Activated T-cell treated with anti-CD3 and anti-CD28 coated beads for 1 hour (primary cell): Measurements from ENCODE around the gene GFPT2.

Experiments
- DNase-seq: peaks from one replicate; pipeline ENCODE4 v3.0.0-alpha.2; 2020; ENCODE audit warnings: low read depth

GFPT2 gene

DNA sequence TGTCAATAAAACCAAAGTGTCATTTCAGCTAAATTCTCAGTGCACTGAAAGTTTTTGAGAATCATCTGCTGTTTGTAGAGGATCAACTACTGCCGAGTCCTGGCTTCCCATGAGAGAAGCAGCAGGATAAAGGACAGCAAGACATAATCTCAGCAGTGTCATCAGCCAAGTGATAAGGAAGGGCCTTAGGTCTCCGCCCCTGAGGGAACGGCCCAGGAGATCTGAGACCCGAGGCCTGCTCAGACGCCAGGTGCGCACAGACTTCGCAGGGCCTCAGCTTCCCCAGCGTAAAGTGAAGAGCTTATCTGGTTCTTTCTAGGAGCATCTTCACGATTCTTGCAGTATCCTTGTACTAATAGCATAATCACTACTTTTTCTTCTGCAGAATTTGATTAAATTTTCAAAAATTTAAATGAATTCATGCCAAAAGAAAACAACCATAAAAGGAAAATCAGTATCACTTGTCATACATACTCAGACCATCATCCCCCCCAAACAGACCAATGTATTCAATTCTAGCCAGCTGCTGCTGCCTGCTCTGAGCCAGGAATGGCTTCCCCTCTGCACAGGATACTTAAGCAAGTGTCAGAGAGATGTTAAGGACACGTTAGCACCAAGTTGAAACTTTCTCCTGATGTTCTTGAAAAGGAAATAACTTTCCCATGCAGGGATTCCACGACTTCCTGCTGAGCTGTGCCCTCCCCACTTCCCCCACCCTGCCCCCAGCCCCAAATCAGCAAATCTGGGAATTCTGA lies 2.2 kb downstream of the GFPT2 start:
- DNase-seq = no peak

DNA sequence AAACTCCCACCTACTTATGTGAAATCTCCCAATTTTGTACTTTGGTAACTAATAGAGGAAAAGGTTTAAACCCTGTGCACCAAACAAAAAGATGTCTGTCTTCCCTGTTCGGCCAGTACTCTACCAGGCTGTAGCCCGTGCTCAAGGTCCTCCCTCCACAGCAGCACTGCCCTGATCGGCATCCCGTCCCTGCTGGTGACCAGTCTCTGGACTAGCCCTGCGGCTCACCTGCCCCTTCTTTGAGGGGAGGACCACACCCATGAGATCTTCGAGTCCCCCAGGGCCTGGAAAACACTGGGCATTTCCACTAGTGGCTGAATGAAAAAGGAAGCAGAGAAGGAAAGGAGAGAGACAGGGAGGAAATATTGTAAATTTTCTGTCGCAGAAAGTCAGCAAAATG lies 2.8 kb downstream of the GFPT2 start:
- no peak for DNase-seq

DNA sequence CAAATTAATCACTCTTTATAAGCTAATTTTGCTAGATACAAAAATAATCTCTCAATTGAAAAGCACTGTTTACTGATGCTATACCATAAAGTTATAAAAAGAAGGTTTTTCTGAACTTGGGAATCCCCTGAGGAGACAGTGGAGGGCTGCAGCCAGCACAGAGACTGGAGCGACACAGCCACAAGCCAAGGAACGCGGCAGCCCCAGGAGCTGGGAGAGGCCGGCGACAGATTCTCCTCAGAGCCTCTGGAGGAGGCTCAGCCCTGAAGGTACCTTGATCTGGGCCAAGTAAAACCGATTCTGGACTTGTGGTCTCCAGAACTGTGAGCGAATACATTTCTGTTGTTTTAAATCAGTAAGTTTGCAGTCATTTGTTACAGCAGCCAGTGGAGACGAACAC lies 3.7 kb downstream of the GFPT2 start:
- DNase-seq = no peak

DNA sequence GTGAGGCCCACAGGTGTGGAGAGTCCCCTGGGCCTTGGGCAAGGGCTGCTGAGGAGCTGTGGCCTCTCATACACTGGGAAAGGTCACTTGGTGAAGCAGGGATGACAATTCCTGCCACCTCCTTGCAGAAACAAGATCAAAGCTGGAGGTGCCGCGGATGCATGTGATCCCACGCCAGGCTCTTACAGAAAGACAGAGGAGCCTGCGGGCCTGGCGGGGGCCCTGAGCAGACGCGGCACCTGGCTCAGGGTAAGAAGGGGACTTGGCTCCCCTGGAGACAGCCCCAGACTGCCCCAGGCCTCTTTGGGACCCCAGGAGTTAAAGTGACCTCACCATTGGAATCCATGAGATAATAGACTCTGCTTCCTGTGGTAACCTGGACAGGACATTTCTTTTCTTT lies 4.8 kb downstream of the GFPT2 start:
- DNase-seq = no peak

DNA sequence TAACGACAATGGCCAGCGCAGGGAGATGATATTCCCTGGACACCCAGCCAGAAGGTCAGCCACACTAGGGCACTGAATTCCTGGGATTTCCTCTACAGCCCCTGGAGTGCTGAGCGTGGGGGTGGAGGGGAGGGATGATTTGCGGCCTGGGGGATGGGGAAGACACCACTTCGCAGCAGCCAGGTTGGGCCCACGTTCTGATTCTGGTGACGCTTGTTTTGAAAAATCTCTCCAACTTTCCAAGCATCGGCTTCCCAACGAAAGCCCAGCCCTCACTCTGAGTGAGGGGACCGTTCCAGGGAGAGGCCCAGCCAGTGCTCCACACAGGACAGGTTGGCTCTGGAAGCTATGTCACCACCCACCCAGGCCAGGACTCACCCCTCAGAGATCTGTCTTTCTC lies 5.4 kb downstream of the GFPT2 start:
- no peak for DNase-seq

DNA sequence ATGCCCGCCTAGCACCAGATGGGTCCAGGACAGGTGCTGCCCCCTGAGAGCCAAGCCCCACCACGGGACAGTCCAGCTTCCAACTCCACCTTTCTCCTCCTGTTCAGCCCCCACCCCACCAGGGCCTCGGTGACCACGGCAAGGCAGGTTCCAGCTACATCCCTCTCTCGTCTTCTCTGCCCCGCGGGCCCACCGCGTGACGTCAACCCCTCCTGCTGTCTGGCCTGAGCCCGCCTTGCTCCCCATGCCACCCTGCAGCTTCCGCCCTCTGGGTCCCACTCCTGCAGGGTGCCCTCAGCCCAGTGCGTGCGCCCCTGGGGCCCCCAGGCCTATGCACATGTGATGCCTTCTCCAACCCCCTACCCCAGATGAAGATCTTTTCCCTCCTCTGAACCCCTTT lies 6.8 kb downstream of the GFPT2 start:
- DNase-seq = no peak

DNA sequence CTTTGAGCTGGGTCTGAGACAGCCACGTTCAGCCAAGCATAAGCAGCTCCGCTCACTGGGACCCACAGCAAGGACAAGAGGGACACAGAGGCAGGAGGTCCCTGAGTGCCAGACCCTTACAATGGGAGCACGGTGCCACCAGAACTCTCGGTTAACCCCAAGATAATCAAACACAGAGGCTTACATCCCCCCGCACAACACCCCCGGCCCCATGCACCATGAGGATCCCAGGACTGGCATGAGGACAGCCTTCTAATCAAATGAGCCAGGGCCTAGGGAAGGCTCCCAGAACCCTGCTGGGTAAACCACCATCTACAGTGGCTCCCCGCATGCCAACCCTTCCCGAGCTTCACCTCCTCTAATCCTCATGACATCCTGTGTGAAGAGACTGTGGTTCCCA lies 7.4 kb downstream of the GFPT2 start:
- DNase-seq = no peak

DNA sequence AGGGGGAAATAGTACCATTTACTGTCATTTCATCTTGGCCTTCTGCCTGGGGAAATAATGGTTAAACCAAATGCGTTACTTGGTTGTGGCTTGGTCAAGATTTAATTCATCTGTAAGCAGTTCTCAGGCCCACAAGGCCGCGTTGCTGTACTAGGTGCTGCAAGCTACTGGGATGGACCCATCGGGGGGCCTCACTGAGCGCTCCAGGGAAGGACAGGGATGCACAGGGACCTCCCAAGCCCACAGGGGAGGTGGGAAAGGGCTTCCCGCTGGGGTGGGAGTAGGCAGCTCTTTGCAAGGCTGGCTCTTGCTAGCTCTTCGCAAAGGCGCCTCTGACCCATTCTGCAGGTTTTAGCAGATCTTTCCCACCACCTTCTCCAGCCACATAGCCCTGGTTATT lies 8.0 kb downstream of the GFPT2 start:
- DNase-seq = no peak

DNA sequence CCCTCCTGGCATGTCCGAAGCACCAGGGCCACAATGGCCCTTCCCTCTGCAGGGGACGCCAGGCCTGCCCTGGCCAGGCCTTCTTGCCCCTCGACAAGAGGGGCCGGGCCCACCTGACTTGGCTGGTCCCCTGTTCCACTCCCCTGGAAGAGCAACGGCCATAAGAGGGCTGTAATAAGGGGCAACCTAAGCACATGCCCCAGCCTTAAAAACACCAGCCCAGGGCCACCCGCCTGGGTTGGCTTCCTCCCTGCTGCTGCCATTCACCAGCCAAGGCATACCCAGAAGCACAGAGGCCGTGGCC lies 8.5 kb downstream of the GFPT2 start:
- no peak for DNase-seq

DNA sequence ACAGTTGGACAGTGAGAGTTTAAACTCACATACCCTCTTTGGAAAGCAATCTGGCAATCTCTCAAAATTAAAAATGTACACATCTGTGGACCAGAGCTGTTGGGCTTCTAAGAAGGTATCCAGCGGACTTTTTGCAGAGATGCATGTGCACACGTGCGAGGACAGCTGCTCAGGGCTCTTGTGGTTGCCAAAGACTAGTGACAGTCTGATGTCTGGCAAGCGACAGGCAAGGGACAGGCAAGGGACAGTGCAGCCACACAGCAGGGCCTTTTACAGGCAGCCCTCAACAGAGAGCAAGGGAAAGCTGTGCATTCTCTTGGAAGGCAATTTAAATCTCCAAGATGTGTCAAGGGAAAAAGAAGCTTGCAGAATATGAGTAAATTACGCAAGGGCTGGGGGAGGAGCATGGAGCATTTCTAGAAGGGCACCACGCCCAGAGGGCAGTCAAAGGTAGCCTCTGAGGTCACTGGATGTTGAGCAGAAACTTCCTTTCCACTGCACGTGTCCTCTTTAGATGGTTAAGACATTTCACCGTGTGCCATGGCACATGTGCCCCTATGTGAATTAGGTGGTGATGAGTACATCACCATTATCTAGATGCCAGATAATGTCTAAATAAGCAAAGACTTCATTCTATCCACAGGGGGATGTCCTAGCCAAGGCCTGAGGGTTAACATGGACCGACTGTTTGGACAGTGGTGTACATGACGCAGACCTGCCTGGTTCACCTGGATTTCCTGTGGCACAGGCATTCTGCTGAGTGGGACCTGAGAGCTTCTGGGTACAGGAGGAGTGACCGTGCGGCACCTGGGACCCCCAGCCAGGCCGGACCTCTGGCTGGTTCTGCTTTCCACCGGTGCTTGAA lies 9.1 kb downstream of the GFPT2 start:
- DNase-seq = no peak

DNA sequence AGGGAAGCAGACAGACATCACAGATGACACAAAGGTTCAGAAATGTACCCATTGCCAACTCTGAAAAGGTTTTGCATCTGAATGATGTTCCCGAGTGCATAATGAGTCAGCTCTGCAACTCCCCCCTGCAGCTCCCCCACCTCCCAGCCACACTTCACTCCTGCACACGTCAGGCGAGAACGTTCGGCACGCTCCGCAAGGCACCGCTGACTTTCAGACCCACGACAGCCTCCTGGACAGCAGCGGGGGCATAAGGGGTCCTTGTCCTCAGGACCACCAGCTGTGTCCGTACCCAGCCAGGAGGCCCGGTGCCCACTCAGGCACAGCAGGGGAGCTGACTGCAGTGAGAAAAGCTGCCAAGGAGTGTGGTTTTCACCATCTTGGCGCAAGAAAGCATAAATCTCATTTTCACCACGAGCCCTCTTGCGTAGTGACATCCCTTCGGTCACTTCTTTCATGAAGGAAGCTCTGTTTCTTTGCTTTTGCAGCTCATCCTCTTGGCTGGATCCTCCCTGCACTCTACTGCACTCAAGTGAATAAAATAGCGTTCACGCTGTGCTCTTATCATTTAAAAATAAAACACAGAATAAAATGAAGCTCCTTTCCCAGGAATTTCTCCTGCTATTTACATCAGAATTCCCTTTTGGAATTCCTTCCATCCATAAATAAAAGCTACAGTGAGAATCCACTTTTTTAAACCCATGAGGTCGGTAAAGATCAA lies 9.9 kb downstream of the GFPT2 start:
- DNase-seq = no peak

DNA sequence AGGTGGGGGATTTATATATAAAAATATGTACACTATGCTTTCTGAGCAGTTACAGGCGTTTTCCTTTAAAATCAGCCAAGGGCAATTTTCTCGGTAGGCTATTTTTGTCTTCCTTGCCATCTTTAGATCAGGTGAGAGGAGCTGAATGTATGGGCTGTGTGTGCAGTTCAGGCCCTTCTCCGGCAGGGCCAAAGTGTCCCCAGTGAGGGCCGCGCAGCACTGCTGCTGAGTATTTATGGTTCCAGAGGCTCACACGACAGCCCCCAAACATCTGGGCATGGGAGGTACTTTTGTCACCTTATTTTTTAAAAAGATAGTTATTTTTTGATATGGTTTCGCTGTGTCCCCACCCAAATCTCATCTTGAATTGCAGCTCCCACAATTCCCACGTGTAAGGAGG lies 11.5 kb downstream of the GFPT2 start:
- no peak for DNase-seq

DNA sequence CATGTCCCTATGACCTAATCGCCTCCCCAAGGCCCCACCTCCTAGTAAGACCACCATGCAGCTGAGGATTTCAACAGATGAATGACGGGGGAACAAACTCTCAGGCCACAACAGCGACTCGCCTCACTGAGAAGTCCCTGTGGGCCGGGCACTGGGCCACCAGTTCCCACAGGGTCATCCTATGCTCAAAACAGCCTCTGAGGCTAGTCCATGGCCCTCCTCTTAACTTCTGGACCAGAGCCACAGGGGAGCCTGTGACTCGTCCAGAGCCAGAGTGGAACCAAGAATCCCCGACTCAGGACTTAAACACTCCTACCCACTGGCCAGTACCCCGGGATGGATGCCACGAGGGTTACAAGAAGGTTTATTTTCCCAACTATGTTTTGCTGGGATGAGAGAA lies 12.3 kb downstream of the GFPT2 start:
- no peak for DNase-seq

DNA sequence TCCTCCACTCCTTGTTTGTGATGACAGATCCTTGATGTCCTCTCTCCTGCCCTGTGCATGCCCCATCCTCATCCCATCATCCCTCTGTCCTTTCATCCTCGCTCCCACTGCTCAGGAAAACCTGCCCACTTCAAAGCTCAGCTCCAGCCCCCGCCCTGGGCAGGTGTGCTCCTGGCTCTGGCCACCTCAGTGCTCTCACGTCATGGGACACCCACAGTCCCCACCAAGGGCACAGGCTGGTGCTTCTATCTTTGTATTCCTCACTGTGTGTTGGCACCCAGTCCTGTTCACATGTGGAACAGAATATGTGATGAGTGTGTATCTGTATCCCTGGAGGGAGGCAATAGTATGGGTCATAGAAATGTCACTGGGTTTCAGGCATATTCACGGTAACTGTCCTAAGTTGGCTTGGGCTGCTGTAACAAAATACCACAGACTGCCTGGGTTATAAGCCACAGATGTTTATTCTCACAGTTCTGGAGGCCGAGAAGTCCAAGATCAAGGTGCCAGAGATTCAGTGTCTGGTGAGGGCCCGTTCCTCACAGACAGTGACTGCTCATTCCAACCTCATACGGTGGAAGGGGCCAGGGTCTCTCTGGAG lies 13.5 kb downstream of the GFPT2 start:
- DNase-seq = no peak

DNA sequence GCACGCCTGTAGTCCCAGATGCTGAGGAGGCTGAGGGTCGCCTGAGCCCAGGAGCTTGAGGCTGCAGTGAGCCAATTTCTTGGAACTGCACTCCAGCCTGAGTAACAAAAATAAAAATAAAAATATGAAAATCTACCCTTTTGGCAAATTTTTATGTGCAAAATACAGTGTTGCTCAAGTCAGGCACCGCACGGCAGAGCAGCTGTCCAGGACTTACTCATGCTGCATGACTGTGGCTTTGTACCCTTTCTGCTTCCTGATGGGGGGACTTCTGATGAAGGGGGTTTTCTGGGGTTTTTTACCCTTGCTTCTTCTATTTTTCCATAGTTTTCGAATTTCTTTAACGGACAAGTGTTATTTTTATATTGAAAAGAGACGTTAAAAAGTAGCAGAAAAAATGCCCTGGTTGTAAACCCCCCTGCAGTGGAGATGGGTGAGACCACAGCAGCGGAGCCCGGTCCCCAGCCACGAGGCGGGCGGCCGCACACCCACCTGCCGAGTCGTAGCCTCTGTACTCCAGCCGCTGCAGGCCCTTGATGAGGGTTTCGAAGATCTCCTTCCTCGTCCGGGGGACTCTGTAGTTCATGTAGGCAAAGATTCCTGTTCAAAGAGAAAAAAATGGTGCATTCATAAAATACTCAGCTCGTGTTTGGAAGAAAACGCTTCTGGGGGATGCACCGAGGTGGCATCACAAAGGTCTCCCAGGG lies 15.0 kb downstream of the GFPT2 start:
- no peak for DNase-seq

DNA sequence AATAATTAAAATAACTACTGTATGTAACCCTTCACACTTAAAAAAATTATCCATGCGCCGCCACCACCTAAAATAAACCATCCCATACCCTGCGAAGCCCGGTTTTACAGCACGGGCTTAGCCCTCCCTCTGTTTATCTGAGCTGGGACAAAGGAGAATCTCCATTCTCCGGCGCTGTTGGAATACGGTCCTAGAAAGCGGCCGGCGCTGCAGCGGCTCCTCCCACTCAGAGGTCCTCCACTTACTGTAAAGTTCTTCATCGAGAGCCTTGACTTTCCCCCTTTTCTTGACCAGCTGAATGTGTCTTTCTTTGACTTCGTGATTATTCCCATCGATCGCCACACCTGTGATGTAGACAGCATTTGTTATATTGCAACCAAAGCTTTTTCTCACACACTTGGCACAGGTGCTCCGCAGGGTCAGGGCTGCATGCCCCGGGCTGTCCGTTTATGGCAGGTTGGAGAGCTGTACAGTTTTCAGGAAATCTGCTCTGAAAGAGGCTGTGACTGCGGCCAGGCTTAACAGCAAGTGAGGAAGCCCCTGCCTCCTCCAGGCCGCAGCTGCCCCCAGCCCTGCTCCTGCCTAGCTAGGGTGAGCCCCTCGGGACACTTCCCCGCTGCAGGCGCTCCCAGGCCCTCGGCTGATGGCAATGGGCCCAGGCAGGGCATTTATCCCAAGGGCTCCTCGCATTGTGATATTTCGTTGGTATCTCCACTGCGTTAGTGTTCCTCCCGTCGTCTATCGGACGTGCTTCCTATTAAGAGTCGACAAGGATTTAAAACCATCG lies 16.7 kb downstream of the GFPT2 start:
- DNase-seq = no peak

DNA sequence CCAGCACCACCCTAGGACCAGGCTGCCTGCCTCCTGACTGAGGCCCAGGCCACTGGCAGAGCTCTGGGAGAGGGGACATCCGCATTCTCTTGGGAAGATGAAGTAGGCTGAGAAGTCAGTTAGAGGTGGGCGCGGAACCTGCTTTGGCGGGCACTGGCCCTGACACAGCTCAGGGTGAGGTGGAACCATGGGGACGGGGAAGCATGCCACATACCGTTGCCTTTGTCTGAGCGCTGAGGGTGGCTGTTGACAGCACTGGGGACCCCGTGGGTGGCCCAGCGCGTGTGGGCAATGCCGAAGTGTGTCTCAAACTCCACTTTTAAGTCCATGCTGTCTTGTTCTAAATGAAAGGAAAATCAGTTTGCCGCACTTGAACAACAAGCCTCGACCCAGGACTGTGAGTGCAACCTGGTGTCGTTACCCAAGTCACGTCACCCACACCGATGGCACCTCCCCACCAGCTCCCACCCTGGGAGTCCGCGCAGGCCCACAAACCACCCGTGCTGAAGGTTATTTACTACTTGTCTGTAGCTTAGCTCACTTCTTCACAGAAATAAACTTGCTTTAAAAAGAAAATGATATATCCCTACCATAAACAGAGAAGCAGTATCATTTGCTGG lies 17.4 kb downstream of the GFPT2 start:
- DNase-seq = no peak

DNA sequence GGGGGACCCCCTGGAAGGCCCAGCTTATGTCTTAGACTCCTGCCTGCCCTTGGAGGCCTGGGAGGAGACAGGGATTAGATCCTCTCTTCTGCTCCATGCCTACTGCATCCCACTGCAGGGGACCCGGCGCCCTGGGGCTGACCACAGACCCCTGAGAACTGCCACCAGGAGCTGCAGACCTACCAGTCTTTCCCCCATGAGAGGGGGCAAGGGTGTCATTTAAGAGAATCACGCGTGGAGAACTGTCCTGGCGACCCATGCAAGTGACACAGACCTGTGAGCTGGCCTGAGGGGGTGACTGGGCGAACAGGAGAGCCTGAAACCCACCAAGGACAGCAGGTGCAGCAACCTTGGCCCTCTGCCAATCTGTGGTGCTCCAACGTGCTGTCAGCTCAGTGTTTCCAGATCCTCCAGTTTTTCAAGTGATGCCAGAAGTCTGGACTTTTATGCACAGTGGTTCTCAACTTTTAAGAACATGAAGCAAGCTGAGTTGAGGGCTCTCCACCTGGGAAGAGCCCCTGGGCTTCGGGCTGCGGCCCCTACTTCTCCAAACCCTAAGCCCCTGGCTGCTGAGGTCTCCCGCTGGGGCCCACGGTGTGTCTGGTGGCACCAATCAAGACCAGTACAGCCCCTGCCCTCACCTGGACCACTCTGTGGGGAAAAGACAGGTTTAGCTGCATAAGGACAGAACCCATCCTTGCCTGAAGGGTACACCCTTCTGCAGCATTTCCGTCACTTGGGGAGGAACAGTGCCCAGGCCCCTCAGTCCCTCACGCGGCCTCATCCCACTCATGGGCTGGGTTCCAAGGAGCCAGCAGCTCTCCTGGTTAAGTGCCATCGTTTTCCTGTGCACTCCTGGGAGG lies 18.2 kb downstream of the GFPT2 start:
- DNase-seq = no peak

DNA sequence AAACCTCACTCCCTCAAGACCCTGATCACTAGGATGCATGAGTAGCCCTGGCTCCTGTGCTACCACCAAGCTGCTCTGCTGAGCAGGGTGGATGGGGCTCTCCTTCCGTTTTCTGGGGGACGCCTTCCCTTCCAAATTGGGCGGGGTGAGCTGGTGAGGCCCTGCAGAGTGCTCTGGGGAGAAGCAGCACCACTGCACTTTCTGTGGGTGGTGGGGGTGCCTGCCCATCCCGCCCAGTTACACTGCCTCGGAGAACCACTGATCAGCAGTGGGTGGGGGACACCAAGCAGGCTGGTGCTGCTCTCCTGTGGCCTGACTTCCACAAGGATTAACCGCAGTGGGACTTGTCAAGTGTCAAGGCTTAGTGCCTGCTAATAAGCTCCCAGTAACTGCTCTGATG lies 19.0 kb downstream of the GFPT2 start:
- no peak for DNase-seq

DNA sequence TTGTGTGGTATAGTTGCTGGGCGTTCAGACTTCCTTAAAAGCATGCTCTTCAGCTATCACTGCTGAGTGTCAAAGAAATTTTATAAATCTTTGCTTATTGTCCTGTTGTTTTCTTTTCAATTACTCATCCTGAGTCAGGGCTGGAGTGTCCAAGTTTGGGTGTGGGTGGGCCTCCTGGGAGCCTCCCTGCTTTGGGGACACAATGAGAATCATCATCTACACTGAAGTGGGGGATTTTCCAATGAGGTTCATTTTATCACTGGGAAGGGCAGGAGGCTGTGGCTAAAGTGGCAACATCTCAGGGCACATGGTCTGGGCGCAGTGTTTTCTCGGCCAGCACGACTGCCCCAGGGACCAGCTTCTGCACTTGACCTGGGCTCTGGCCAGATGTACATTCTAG lies 19.5 kb downstream of the GFPT2 start:
- no peak for DNase-seq
